K562 (cell line): Measurements from ENCODE around the gene SCP2. TPM values are rescaled to one million over a fixed set of nuclear protein-coding genes. Genes with fewer than 3 reads are reported as not detected.

Source experiments
- ATAC-seq: fragments of 200-7000 bp; cut with Tn5 transposase; 3 replicates; pipeline ENCODE4 v1.9.1; 2020; ENCODE audit warnings: moderate library complexity
- BruUV-seq: library from RNA; stranded (reverse); fragments of 400-500 nt; replicated peaks from 2 replicates; lab custom pipeline; 2021; lab: Mats Ljungman, UMichigan
- CTCF ChIA-PET: fragments of 300-600 bp; formaldehyde crosslinking; extraction: SDS; loops from one replicate; lab custom pipeline; 2021; ENCODE audit warnings: low intra/inter-chr PET ratio; lab: Yijun Ruan, JAX
- POLR2A ChIA-PET: fragments of 300-600, 350-650 bp; sonication (Branson Sonifier 250); formaldehyde crosslinking; extraction: SDS; loops from one replicate; lab custom pipeline; 2021; ENCODE audit warnings: antibody characterized with exemption, inconsistent platforms; lab: Yijun Ruan, JAX
- DNase-seq, 4 experiments: peaks; one replicate each; pipeline versions ENCODE4 v3.0.0 to v3.0.0-alpha.2; 2011 to 2018; ENCODE audit warnings: low spot score in 3 of 4, mixed read lengths in 3 of 4; ENCODE audit errors: extremely low read depth in 1 of 4
- FAIRE-seq: peaks from 2 replicates; lab custom pipeline; 2011; peaks lifted over from hg19 to GRCh38; lab: Jason Lieb, UNC
- H2AFZ ChIP-seq: 2 replicates; pipeline ENCODE4 v1.6.0; 2011; ENCODE audit warnings: low read depth, low read length, control low read depth, inconsistent platforms
- H3K27ac ChIP-seq: fragments of 200-600 bp; 3 replicates; pipeline ENCODE4 v1.8.0; 2011; ENCODE audit warnings: low read depth, mild to moderate bottlenecking, control low read depth, inconsistent platforms, low read length, moderate library complexity, mixed read lengths; ENCODE audit errors: extremely low read depth
- H3K27me3 ChIP-seq, 2 experiments: fragments of 300-600 bp in 1 of 2; 2 replicates in 1 of 2; 3 replicates in 1 of 2; pipeline versions ENCODE4 v1.6.0 to v1.8.0; 2011; ENCODE audit warnings: inconsistent platforms in 2 of 2, low read length in 2 of 2, mild to moderate bottlenecking in 1 of 2, mixed read lengths in 1 of 2, moderate library complexity in 1 of 2; ENCODE audit not compliant: control insufficient read depth in 2 of 2, insufficient read depth in 2 of 2
- H3K36me3 ChIP-seq: fragments of 300-600 bp; 3 replicates; pipeline ENCODE4 v1.8.0; 2011; ENCODE audit warnings: mild to moderate bottlenecking, low read length, inconsistent platforms; ENCODE audit not compliant: control insufficient read depth, insufficient read depth
- H3K4me1 ChIP-seq, 2 experiments: fragments of 200-600 bp in 1 of 2; replicated peaks in 1 of 2; 2 replicates in 1 of 2; 3 replicates in 1 of 2; pipeline versions ENCODE4 v1.5.1 to v1.8.0; 2011; ENCODE audit warnings: inconsistent platforms in 2 of 2, low read length in 2 of 2, mild to moderate bottlenecking in 1 of 2, mixed read lengths in 1 of 2, moderate library complexity in 1 of 2; ENCODE audit not compliant: control insufficient read depth in 2 of 2, insufficient read depth in 2 of 2
- H3K4me2 ChIP-seq: 2 replicates; pipeline ENCODE4 v1.6.1; 2011; ENCODE audit warnings: low read length, control low read depth, inconsistent platforms, mixed read lengths; ENCODE audit not compliant: insufficient read depth
- H3K4me3 ChIP-seq: fragments of 200-600 bp; sonication (generic), shearing (Covaris generic); 2 replicates; pipeline ENCODE4 v1.5.1; 2016; ENCODE audit warnings: control low read depth, inconsistent platforms
- H3K79me2 ChIP-seq: fragments of 200-600 bp; 3 replicates; pipeline ENCODE4 v1.8.0; 2011; ENCODE audit warnings: low read length, inconsistent platforms; ENCODE audit not compliant: control insufficient read depth, insufficient read depth
- H3K9ac ChIP-seq, 2 experiments: 2 replicates each; pipeline versions ENCODE4 v1.6.0 to v1.6.1; 2011; ENCODE audit warnings: low read depth in 2 of 2, low read length in 2 of 2, control low read depth in 1 of 2, inconsistent platforms in 1 of 2, mild to moderate bottlenecking in 1 of 2, mixed read lengths in 1 of 2; ENCODE audit not compliant: insufficient read depth in 1 of 2
- H3K9me1 ChIP-seq: one replicate; pipeline ENCODE4 v1.6.0; 2011; ENCODE audit warnings: inconsistent platforms, mild to moderate bottlenecking, low read length, moderate library complexity; ENCODE audit not compliant: control insufficient read depth, insufficient read depth
- H3K9me3 ChIP-seq: replicated peaks from 2 replicates; pipeline ENCODE4 v1.5.1; 2011; ENCODE audit warnings: low read depth, low read length, inconsistent platforms; ENCODE audit not compliant: control insufficient read depth, insufficient read depth
- H4K20me1 ChIP-seq: replicated peaks from 2 replicates; pipeline ENCODE4 v1.6.1; 2011; ENCODE audit warnings: low read length, inconsistent platforms, mixed read lengths; ENCODE audit not compliant: control insufficient read depth, insufficient read depth
- ARID1B ChIP-seq: fragments of 450-650 bp; IDR thresholded peaks from 2 replicates; pipeline ENCODE4 v1.6.1; 2016; ENCODE audit warnings: antibody characterized with exemption, mild to moderate bottlenecking, inconsistent platforms
- ATF3 ChIP-seq, 2 experiments: fragments of 450-650 bp in 1 of 2; sonication (generic) in 1 of 2; formaldehyde crosslinking in 1 of 2; IDR thresholded peaks in 1 of 2; conservative IDR thresholded peaks in 1 of 2; 2 replicates each; pipeline versions ENCODE4 v1.6.1 to v1.8.1; 2016 to 2023; ENCODE audit warnings: mild to moderate bottlenecking in 2 of 2, moderate library complexity in 2 of 2, inconsistent platforms in 1 of 2, missing genetic modification reagents in 1 of 2
- CBFA2T3 ChIP-seq: fragments of 450-650 bp; IDR thresholded peaks from 2 replicates; pipeline ENCODE4 v1.6.1; 2017
- CEBPB ChIP-seq: fragments of 450-650 bp; IDR thresholded peaks from 2 replicates; pipeline ENCODE4 v1.6.1; 2016; ENCODE audit warnings: missing genetic modification characterization, missing compliant biosample characterization
- CTBP1 ChIP-seq: fragments of 450-650 bp; IDR thresholded peaks from 2 replicates; pipeline ENCODE4 v1.6.1; 2016; ENCODE audit warnings: borderline replicate concordance
- EP300 ChIP-seq: IDR thresholded peaks from 2 replicates; pipeline ENCODE4 v1.6.1; 2012; ENCODE audit warnings: low read length, improper control_type of control experiment
- FOXA1 ChIP-seq: fragments of 450-650 bp; IDR thresholded peaks from 2 replicates; pipeline ENCODE4 v1.6.1; 2016; ENCODE audit warnings: mild to moderate bottlenecking, borderline replicate concordance
- HMGN3 ChIP-seq: IDR thresholded peaks from 2 replicates; pipeline ENCODE4 v1.6.1; 2011; ENCODE audit warnings: borderline replicate concordance, low read depth, mild to moderate bottlenecking, mixed read lengths, low read length; ENCODE audit not compliant: insufficient read length; ENCODE audit errors: extremely low read depth
- KDM1A ChIP-seq, 2 experiments: fragments of 450-650 bp; IDR thresholded peaks; 2 replicates each; pipeline ENCODE4 v1.6.1; 2016; ENCODE audit warnings: mild to moderate bottlenecking in 2 of 2
- MEF2A ChIP-seq: IDR thresholded peaks from 2 replicates; pipeline ENCODE4 v1.6.1; 2011; ENCODE audit warnings: low read depth, mild to moderate bottlenecking, low read length, moderate library complexity; ENCODE audit not compliant: control insufficient read depth
- MTA1 ChIP-seq: fragments of 450-650 bp; IDR thresholded peaks from 2 replicates; pipeline ENCODE4 v1.6.1; 2017; ENCODE audit warnings: borderline replicate concordance
- NCOR1 ChIP-seq: fragments of 450-650 bp; IDR thresholded peaks from 2 replicates; pipeline ENCODE4 v1.6.1; 2016; ENCODE audit warnings: mild to moderate bottlenecking, moderate library complexity
- RBM22 ChIP-seq: fragments of 200-400 bp; formaldehyde crosslinking; IDR thresholded peaks from 2 replicates; pipeline ENCODE4 v1.6.1; 2018; ENCODE audit warnings: low read length, low read depth; ENCODE audit not compliant: poor library complexity, severe bottlenecking
- RFX5 ChIP-seq: IDR thresholded peaks from 2 replicates; pipeline ENCODE4 v1.6.1; 2011; ENCODE audit warnings: low read depth, mild to moderate bottlenecking, improper control_type of control experiment, low read length
- SOX6 ChIP-seq: fragments of 450-650 bp; IDR thresholded peaks from 2 replicates; pipeline ENCODE4 v1.6.1; 2014; ENCODE audit warnings: mild to moderate bottlenecking
- TAL1 ChIP-seq: fragments of 450-650 bp; IDR thresholded peaks from 2 replicates; pipeline ENCODE4 v1.6.1; 2016; ENCODE audit warnings: mild to moderate bottlenecking
- TCF3 ChIP-seq: sonication (generic); formaldehyde crosslinking; IDR thresholded peaks from 2 replicates; pipeline ENCODE4 v1.4.0; 2020; ENCODE audit warnings: mild to moderate bottlenecking, missing genetic modification reagents
- ZNF384 ChIP-seq: IDR thresholded peaks from 2 replicates; pipeline ENCODE4 v1.6.1; 2012; ENCODE audit warnings: low read depth, low read length, improper control_type of control experiment
- ZNF431 ChIP-seq: sonication (generic); formaldehyde crosslinking; IDR thresholded peaks from 2 replicates; pipeline ENCODE4 v1.8.0; 2022; ENCODE audit warnings: mild to moderate bottlenecking, missing genetic modification reagents
- WGBS: fragments of 100-300 bp; shearing (Covaris generic); methylation state at CpG from one replicate; pipeline ENCODE4 v1.1.6; 2016; ENCODE audit warnings: low coverage, mixed read lengths; ENCODE audit not compliant: insufficient coverage; ENCODE audit errors: missing lambda C conversion rate; 5-methylcytosine and 5-hydroxymethylcytosine counted together
- in situ Hi-C: fragments of 300-500 bp; cut with MboI; formaldehyde crosslinking; loops from 4 replicates; pipeline ENCODE4 v1.15.0; 2018; ENCODE audit warnings: inconsistent platforms, mixed read lengths
- intact Hi-C: fragments of 100-400 bp; cut with micrococcal nuclease; formaldehyde crosslinking; loops from 2 replicates; pipeline ENCODE4 v1.14.2; 2022
- polyA plus RNA-seq, 8 experiments: library from polyadenylated mRNA; depleted of rRNA in 4 of 8; stranded (reverse) in 5 of 8; unstranded in 3 of 8; fragments of >200 nt; fragmentation: Nextera tagmentation in 2 of 8; fragmentation: Illumina TruSeq in 1 of 8; extraction: Ambion mirVana in 2 of 8; extraction: Trizol in 1 of 8; gene quantifications; 2 replicates each; pipeline versions ENCODE4 v1.2.1 to v1.2.3, GENCODE V29; 2011 to 2014; ENCODE audit warnings: inconsistent platforms in 1 of 8, missing spikeins in 1 of 8
- total RNA-seq, 7 experiments: library from RNA; depleted of rRNA in 6 of 7; stranded (reverse); fragments of >200 nt in 6 of 7; fragmentation: Illumina TruSeq in 2 of 7; extraction: Trizol in 2 of 7; gene quantifications; 2 replicates each; pipeline versions ENCODE4 v1.2.1 to v1.2.3, GENCODE V29; 2011 to 2021; ENCODE audit warnings: low replicate concordance in 1 of 7

The SCP2 gene
- total and polyA plus RNA-seq, 9 of the 15 experiments (the other 6 are each of a cell fraction or from before 2014, with no cell fraction given), result 63.8 to 258 (median 106) TPM

- intact Hi-C loops, result loop anchor here (10.0 kb wide), 1 partner anchor 164 kb away; no protein-coding TSS in a partner anchor
- peak; percentile 18; the same call in 1 of the 3 replicates for ATAC-seq
- TF ChIP-seq ARID1B (peak; percentile 43; the same call in 1 of the 2 replicates), ZNF431 (no peak), MEF2A (no peak), TCF3 (CRISPR knock-in tag) (peak; percentile 49), RFX5 (no peak), MTA1 (no peak), ATF3 (IDR thresholded peaks at IDR 0.05) (peak; percentile 78), ATF3 (CRISPR knock-in tag; conservative IDR thresholded peaks at IDR 0.05) (no peak; the same call in 1 of the 2 replicates), ZNF384 (no peak), EP300 (0 out of 2 replicates have a peak, but pooled peaks have one; percentile 25), SOX6 (peak; percentile 47; the same call in 1 of the 2 replicates), CTBP1 (peak; percentile 77; the same call in 1 of the 2 replicates), FOXA1 (no peak), HMGN3 (no peak), NCOR1 (0 out of 2 replicates have a peak, but pooled peaks have one; percentile 9), CBFA2T3 (peak; percentile 79), KDM1A (IDR thresholded peaks at IDR 0.05) (no peak), CEBPB (tag) (peak; percentile 34; the same call in 1 of the 2 replicates), RBM22 (no peak), TAL1 (peak; percentile 73)
Observed at GRCh38 chr1:53068314-53069099, 141.4 kb downstream of the SCP2 start.

More at GRCh38 chr1:53068314-53069099, 141.4 kb downstream of the SCP2 start:
- Histone ChIP-seq H3K4me2 (no peak overlapping the region), H3K9me3 (no peaks in the 10 kb centered on the region), H3K79me2 (no peaks in the 10 kb centered on the region), H2AFZ (no peak overlapping the region), H3K9me1 (no peaks in the 10 kb centered on the region), H4K20me1 (no peaks in the 10 kb centered on the region), H3K36me3 (no peaks in the 10 kb centered on the region), H3K9ac (no peak overlapping the region), H3K27me3 (peaks cover 14 to 46% of the 10 kb centered on the region in 2 experiments; a peak in 4 of 5 replicates), H3K4me3 (no peak overlapping the region), H3K27ac (no peak overlapping the region), H3K4me1 (peaks cover 0 to 15% of the 10 kb centered on the region in 2 experiments; a peak in 2 of 5 replicates)
- POLR2A ChIA-PET, result interaction anchor here (0.8 to 1.4 kb wide), 5 partner anchors 9 to 39 kb away, joined by 3 to 8 read pairs (median 5); no protein-coding TSS in a partner anchor
- DNase-seq (peak in 1 of 4 experiments; percentile 14), FAIRE-seq (peak; percentile 40)
- CTCF ChIA-PET, result no interaction called here
- WGBS, result 2% methylated on average over 7 of the region's 7 CpGs
- no TSS peak for BruUV-seq
- in situ Hi-C loops, result no loop called here
